Thymus (tissue), 11 donors: ENCODE results near the gene ARMC9. TPM values are rescaled to one million over a fixed set of nuclear protein-coding genes. Genes with fewer than 3 reads are reported as not detected.
A peak's percentile ranks its signal among the peaks of the same experiment; 100 is the strongest.

ENCODE experiments used
- DNase-seq, 9 donors: peaks; one replicate each; pipeline ENCODE4 v3.0.0-alpha.2; 2013; ENCODE audit warnings: low spot score in 9 of 9, low read depth in 6 of 9, missing footprints in 1 of 9
- H3K27ac ChIP-seq, 2 donors: one replicate each; pipeline ENCODE4 v1.5.1; 2013; ENCODE audit warnings: control low read depth in 1 of 2, low read depth in 1 of 2, low read length in 1 of 2, mild to moderate bottlenecking in 1 of 2, moderate library complexity in 1 of 2
- H3K27me3 ChIP-seq, 2 donors: one replicate each; pipeline ENCODE4 v1.5.1; 2013; ENCODE audit warnings: low read length in 1 of 2; ENCODE audit not compliant: control insufficient read depth in 2 of 2, insufficient read depth in 1 of 2
- H3K36me3 ChIP-seq, 2 donors: one replicate each; pipeline ENCODE4 v1.5.1; 2013; ENCODE audit warnings: low read length in 1 of 2, mild to moderate bottlenecking in 1 of 2, moderate library complexity in 1 of 2; ENCODE audit not compliant: control insufficient read depth in 2 of 2, insufficient read depth in 2 of 2
- H3K4me1 ChIP-seq, 2 donors: one replicate each; pipeline ENCODE4 v1.5.1; 2013; ENCODE audit warnings: low read length in 2 of 2; ENCODE audit not compliant: control insufficient read depth in 2 of 2, insufficient read depth in 2 of 2
- H3K4me3 ChIP-seq, 2 donors: one replicate each; pipeline ENCODE4 v1.5.1; 2013; ENCODE audit warnings: low read length in 2 of 2, control low read depth in 1 of 2, mild to moderate bottlenecking in 1 of 2
- H3K9me3 ChIP-seq, 2 donors: one replicate each; pipeline ENCODE4 v1.5.1; 2013; ENCODE audit warnings: low read length in 1 of 2, mild to moderate bottlenecking in 1 of 2; ENCODE audit not compliant: control insufficient read depth in 2 of 2, insufficient read depth in 1 of 2
- WGBS: extraction: QIAGEN DNeasy Blood & Tissue Kit; methylation state at CpG from one replicate; pipeline ENCODE4 v1.1.7; 2013; 5-methylcytosine and 5-hydroxymethylcytosine counted together
- polyA plus RNA-seq: library from polyadenylated mRNA; stranded (reverse); fragments of 200-250 nt; gene quantifications from one replicate; pipeline ENCODE4 v1.2.3, GENCODE V29; 2013
- total RNA-seq: library from RNA; stranded (reverse); fragments of 120-200 nt; gene quantifications from one replicate; pipeline ENCODE4 v1.2.4, GENCODE V29; 2013
- donor health status: healthy.

Gene ARMC9
- total and polyA plus RNA-seq, 2 donors: 5.4 to 5.7 TPM

- 98% methylated on average over 5 of the region's 6 CpGs for WGBS
- Histone ChIP-seq H3K27ac (no peak overlapping the region), H3K4me3 (no peak overlapping the region), H3K4me1 (peaks cover 0 to 2% of the 10 kb centered on the region in 2 donors), H3K9me3 (no peaks in the 10 kb centered on the region), H3K36me3 (no peaks in the 10 kb centered on the region), H3K27me3 (no peaks in the 10 kb centered on the region)
- no peak for DNase-seq
These were observed 155.0 kb downstream of the ARMC9 start for GRCh38 chr2:231353469-231353868.

- Histone ChIP-seq H3K4me1 (peaks cover 0 to 2% of the 10 kb centered on the region in 2 donors), H3K27ac (peak overlapping the region in 1 of 2 donors; percentile 36), H3K27me3 (no peaks in the 10 kb centered on the region), H3K9me3 (no peaks in the 10 kb centered on the region), H3K36me3 (no peaks in the 10 kb centered on the region), H3K4me3 (no peak overlapping the region)
- WGBS: 92% methylated on average over 28 of the region's 28 CpGs
- no peak for DNase-seq
These were observed 157.4 kb downstream of the ARMC9 start for GRCh38 chr2:231355508-231356465.

GRCh38 chr2:231356466-231356844 lies 158.0 kb downstream of the ARMC9 start:
- 87% methylated on average over 5 of the region's 5 CpGs for WGBS
- H3K9me3 ChIP-seq: no peaks in the 10 kb centered on the region

GRCh38 chr2:231357048-231357447 lies 158.6 kb downstream of the ARMC9 start:
- H3K4me1 ChIP-seq: peaks cover 0 to 9% of the 10 kb centered on the region in 2 donors
- H3K27me3 ChIP-seq: no peaks in the 10 kb centered on the region
- WGBS: 98% methylated on average over 7 of the region's 7 CpGs
- H3K9me3 ChIP-seq: no peaks in the 10 kb centered on the region
- DNase-seq: no peak
- H3K36me3 ChIP-seq: no peaks in the 10 kb centered on the region
- H3K4me3 ChIP-seq: no peak overlapping the region
- H3K27ac ChIP-seq: no peak overlapping the region

More at GRCh38 chr2:231356466-231356844, 158.0 kb downstream of the ARMC9 start:
- DNase-seq: no peak
- Histone ChIP-seq H3K27me3 (no peaks in the 10 kb centered on the region), H3K4me1 (peaks cover 0 to 3% of the 10 kb centered on the region in 2 donors), H3K36me3 (no peaks in the 10 kb centered on the region), H3K27ac (no peak overlapping the region), H3K4me3 (no peak overlapping the region)

DNA sequence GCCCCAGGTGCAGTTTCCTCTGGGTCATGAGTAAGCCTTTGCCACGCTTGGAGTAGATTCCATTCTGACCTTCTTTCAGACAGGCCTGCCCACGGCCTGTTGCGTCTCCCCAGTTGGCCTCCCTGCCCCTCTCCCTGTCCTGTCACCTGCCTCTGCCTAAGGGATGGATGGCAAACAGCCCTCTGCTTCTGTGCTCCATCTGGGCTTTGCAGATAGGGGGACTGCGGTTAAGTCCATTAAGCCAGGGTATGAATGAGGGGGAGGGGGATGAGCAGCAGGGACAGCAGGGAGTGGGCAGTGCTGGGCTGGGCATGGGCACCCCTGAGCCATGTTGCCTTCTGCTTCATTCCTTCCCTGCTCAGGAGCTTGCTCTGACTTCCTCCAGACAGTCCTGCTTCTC lies 159.5 kb downstream of the ARMC9 start:
- no peak for DNase-seq
- WGBS: 93% methylated on average over 4 of the region's 4 CpGs
- Histone ChIP-seq H3K4me1 (peaks cover 0 to 18% of the 10 kb centered on the region in 2 donors), H3K36me3 (no peaks in the 10 kb centered on the region), H3K9me3 (no peaks in the 10 kb centered on the region), H3K27me3 (no peaks in the 10 kb centered on the region), H3K4me3 (no peak overlapping the region), H3K27ac (no peak overlapping the region)

DNA sequence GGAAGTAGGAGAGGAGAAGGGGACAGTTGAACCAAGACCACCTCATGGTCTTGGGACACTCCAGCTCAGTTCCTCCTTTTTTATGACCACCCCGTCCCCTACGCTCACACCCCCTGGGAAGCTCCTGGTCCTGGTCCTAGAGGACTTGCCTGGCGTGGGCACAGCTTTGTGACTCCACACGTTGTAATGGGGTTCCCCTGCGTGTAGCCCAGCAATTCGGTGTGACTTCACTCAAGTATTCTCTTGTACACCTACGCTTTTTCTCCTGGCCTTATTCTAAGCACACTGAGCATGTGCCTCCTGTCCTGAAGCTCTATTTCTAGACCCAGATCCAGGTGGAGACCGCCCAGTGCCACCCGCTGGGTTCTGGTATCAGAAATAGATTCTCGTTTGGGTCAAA lies 161.0 kb downstream of the ARMC9 start:
- Histone ChIP-seq H3K36me3 (no peaks in the 10 kb centered on the region), H3K27ac (no peak overlapping the region), H3K27me3 (no peaks in the 10 kb centered on the region), H3K9me3 (no peaks in the 10 kb centered on the region), H3K4me3 (no peak overlapping the region), H3K4me1 (peaks cover 0 to 22% of the 10 kb centered on the region in 2 donors)
- no peak for DNase-seq
- WGBS: 99% methylated on average over 10 of the region's 10 CpGs

- WGBS: 98% methylated on average over 11 of the region's 11 CpGs
- DNase-seq: no peak
- H3K4me1 ChIP-seq: peaks cover 0 to 22% of the 10 kb centered on the region in 2 donors
- H3K27ac ChIP-seq: no peak overlapping the region
- H3K27me3 ChIP-seq: no peaks in the 10 kb centered on the region
- H3K4me3 ChIP-seq: no peak overlapping the region
- H3K9me3 ChIP-seq: no peaks in the 10 kb centered on the region
- no peaks in the 10 kb centered on the region for H3K36me3 ChIP-seq
These were observed 161.5 kb downstream of the ARMC9 start for GRCh38 chr2:231359948-231360347.

- Histone ChIP-seq H3K36me3 (no peaks in the 10 kb centered on the region), H3K27ac (no peak overlapping the region), H3K4me3 (no peak overlapping the region), H3K4me1 (peaks cover 0 to 22% of the 10 kb centered on the region in 2 donors), H3K27me3 (no peaks in the 10 kb centered on the region), H3K9me3 (no peaks in the 10 kb centered on the region)
- WGBS: 97% methylated on average over 11 of the region's 11 CpGs
- no peak for DNase-seq
These were observed 162.0 kb downstream of the ARMC9 start for GRCh38 chr2:231360401-231360800.

DNA sequence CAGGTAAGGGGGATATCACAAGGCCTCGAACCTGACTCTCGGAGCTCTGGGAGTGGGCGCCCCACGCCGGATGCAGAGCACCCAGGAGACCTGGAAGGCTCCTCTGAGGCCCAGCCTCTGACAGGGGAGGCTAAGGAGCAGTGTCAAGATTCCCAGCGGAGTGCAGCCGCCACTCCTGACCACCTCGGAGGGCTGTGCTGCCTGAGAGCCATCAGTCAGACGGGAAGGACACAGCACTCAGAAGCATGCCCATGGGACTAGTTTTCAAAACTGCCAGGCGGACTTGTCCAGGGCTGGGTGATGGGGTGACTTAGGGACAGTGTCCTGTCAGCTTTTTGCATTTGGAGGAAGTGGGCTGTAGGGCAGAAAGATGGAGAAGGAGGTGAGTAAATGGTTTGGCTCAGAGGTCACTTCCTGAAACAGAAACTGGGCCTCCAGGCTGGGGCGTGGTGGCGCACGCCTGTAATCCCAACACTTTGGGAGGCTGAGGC lies 162.5 kb downstream of the ARMC9 start:
- no peaks in the 10 kb centered on the region for H3K9me3 ChIP-seq
- no peak overlapping the region for H3K4me3 ChIP-seq
- no peaks in the 10 kb centered on the region for H3K27me3 ChIP-seq
- no peaks in the 10 kb centered on the region for H3K36me3 ChIP-seq
- H3K27ac ChIP-seq: no peak overlapping the region
- peaks cover 0 to 20% of the 10 kb centered on the region in 2 donors for H3K4me1 ChIP-seq
- DNase-seq: no peak
- 98% methylated on average over 13 of the region's 13 CpGs for WGBS
